WTC11 (cell line): ENCODE data around the gene CASP8. TPM values are rescaled to one million over a fixed set of nuclear protein-coding genes. Genes with fewer than 3 reads are reported as not detected.

ENCODE experiments used
- ATAC-seq: fragments of 200-7000 bp; cut with Tn5 transposase; 2 replicates; pipeline ENCODE4 v1.10.0; 2021; ENCODE audit warnings: mild to moderate bottlenecking, moderate library complexity
- CTCF ChIA-PET: fragments of 300-600 bp; sonication (Branson Sonifier 250); formaldehyde crosslinking; loops from one replicate; lab custom pipeline; 2021; ENCODE audit warnings: antibody characterized with exemption; lab: Charles Lee
- POLR2A ChIA-PET: fragments of 350-600 bp; sonication (Branson Sonifier 250); formaldehyde crosslinking; loops from one replicate; lab custom pipeline; 2021; ENCODE audit warnings: antibody characterized with exemption; lab: Charles Lee
- DNase-seq: peaks from one replicate; pipeline ENCODE4 v3.0.0; 2021; ENCODE audit warnings: low spot score
- H3K27ac Mint-ChIP-seq: 2 replicates; pipeline ENCODE4 v1.8.0; 2021; ENCODE audit warnings: mixed read lengths
- H3K27me3 Mint-ChIP-seq: 2 replicates; pipeline ENCODE4 v1.8.0; 2021; ENCODE audit warnings: low read depth, mild to moderate bottlenecking, moderate library complexity, mixed read lengths
- H3K36me3 Mint-ChIP-seq: 2 replicates; pipeline ENCODE4 v1.8.0; 2021; ENCODE audit warnings: mixed read lengths
- H3K4me1 Mint-ChIP-seq: 2 replicates; pipeline ENCODE4 v1.8.0; 2022; ENCODE audit warnings: mixed read lengths
- H3K4me3 Mint-ChIP-seq: 2 replicates; pipeline ENCODE4 v1.8.0; 2021; ENCODE audit warnings: mild to moderate bottlenecking, moderate library complexity, mixed read lengths
- H3K9me3 Mint-ChIP-seq: 2 replicates; pipeline ENCODE4 v1.8.0; 2021; ENCODE audit warnings: mixed read lengths
- AFF4 ChIP-seq: sonication (generic); formaldehyde crosslinking; IDR thresholded peaks from 2 replicates; pipeline ENCODE4 v1.8.1; 2023; ENCODE audit warnings: mild to moderate bottlenecking, missing genetic modification reagents, borderline replicate concordance
- E2F5 ChIP-seq: sonication (generic); formaldehyde crosslinking; IDR thresholded peaks from 2 replicates; pipeline ENCODE4 v1.8.1; 2022; ENCODE audit warnings: mild to moderate bottlenecking, moderate library complexity, missing genetic modification reagents
- EMX1 ChIP-seq: fragments of 250-450 bp; sonication (Bioruptor Pico); IDR thresholded peaks from 2 replicates; pipeline ENCODE4 v1.8.0; 2021; ENCODE audit warnings: mild to moderate bottlenecking
- ESRRA ChIP-seq: sonication (generic); formaldehyde crosslinking; IDR thresholded peaks from 2 replicates; pipeline ENCODE4 v1.8.1; 2022; ENCODE audit warnings: mild to moderate bottlenecking, missing genetic modification reagents, borderline replicate concordance
- ETV6 ChIP-seq: sonication (generic); formaldehyde crosslinking; IDR thresholded peaks from 2 replicates; pipeline ENCODE4 v1.8.1; 2022; ENCODE audit warnings: mild to moderate bottlenecking, missing genetic modification reagents
- FOXK1 ChIP-seq: sonication (generic); formaldehyde crosslinking; IDR thresholded peaks from 2 replicates; pipeline ENCODE4 v1.8.0; 2022; ENCODE audit warnings: mild to moderate bottlenecking, moderate library complexity, missing genetic modification reagents
- FOXP4 ChIP-seq: sonication (generic); formaldehyde crosslinking; IDR thresholded peaks from 2 replicates; pipeline ENCODE4 v1.8.0; 2022; ENCODE audit warnings: mild to moderate bottlenecking, missing genetic modification reagents
- GABPB1 ChIP-seq: sonication (generic); formaldehyde crosslinking; IDR thresholded peaks from 2 replicates; pipeline ENCODE4 v1.8.1; 2023; ENCODE audit warnings: mild to moderate bottlenecking, missing genetic modification reagents
- GTF2I ChIP-seq: fragments of 250-450 bp; sonication (Bioruptor Pico); conservative IDR thresholded peaks from 2 replicates; pipeline ENCODE4 v1.4.0; 2021; ENCODE audit warnings: mild to moderate bottlenecking
- HMGA2 ChIP-seq: fragments of 250-450 bp; sonication (Bioruptor Pico); IDR thresholded peaks from 2 replicates; pipeline ENCODE4 v1.4.0; 2021; ENCODE audit warnings: mild to moderate bottlenecking, moderate library complexity
- IRF1 ChIP-seq: sonication (generic); formaldehyde crosslinking; IDR thresholded peaks from 2 replicates; pipeline ENCODE4 v1.8.0; 2023; ENCODE audit warnings: missing genetic modification reagents
- MAX ChIP-seq: sonication (generic); formaldehyde crosslinking; IDR thresholded peaks from 2 replicates; pipeline ENCODE4 v1.8.0; 2022; ENCODE audit warnings: mild to moderate bottlenecking, missing genetic modification reagents
- NR1H2 ChIP-seq: sonication (generic); formaldehyde crosslinking; IDR thresholded peaks from 2 replicates; pipeline ENCODE4 v1.9.0; 2021; ENCODE audit warnings: mild to moderate bottlenecking, moderate library complexity, missing genetic modification reagents
- NR3C1 ChIP-seq: sonication (generic); formaldehyde crosslinking; conservative IDR thresholded peaks from 2 replicates; pipeline ENCODE4 v1.8.1; 2023; ENCODE audit warnings: low read depth, mild to moderate bottlenecking, missing genetic modification reagents
- PRRX2 ChIP-seq: fragments of 250-450 bp; sonication (Bioruptor Pico); IDR thresholded peaks from 2 replicates; pipeline ENCODE4 v1.8.0; 2021; ENCODE audit warnings: mild to moderate bottlenecking
- SMAD4 ChIP-seq: sonication (generic); formaldehyde crosslinking; IDR thresholded peaks from 2 replicates; pipeline ENCODE4 v1.8.0; 2022; ENCODE audit warnings: mild to moderate bottlenecking, missing genetic modification reagents
- TCF7 ChIP-seq: sonication (generic); formaldehyde crosslinking; IDR thresholded peaks from 2 replicates; pipeline ENCODE4 v1.8.0; 2022; ENCODE audit warnings: mild to moderate bottlenecking, low read depth, missing genetic modification reagents, moderate library complexity
- USF1 ChIP-seq: sonication (generic); formaldehyde crosslinking; IDR thresholded peaks from 2 replicates; pipeline ENCODE4 v1.8.0; 2022; ENCODE audit warnings: mild to moderate bottlenecking, missing genetic modification reagents
- USF2 ChIP-seq: sonication (generic); formaldehyde crosslinking; IDR thresholded peaks from 2 replicates; pipeline ENCODE4 v1.8.1; 2023; ENCODE audit warnings: mild to moderate bottlenecking, missing genetic modification reagents, moderate library complexity
- ZNF121 ChIP-seq: sonication (generic); formaldehyde crosslinking; IDR thresholded peaks from 2 replicates; pipeline ENCODE4 v1.8.0; 2023; ENCODE audit warnings: missing genetic modification reagents
- ZNF219 ChIP-seq: sonication (generic); formaldehyde crosslinking; IDR thresholded peaks from 2 replicates; pipeline ENCODE4 v1.8.0; 2023; ENCODE audit warnings: missing genetic modification reagents, mild to moderate bottlenecking, borderline replicate concordance
- ZNF423 ChIP-seq: fragments of 250-450 bp; sonication (Bioruptor Pico); IDR thresholded peaks from 2 replicates; pipeline ENCODE4 v2.1.2; 2022; ENCODE audit warnings: mild to moderate bottlenecking, moderate library complexity
- total RNA-seq: library from RNA; stranded (reverse); gene quantifications from 3 replicates; pipeline ENCODE4 v1.2.3, GENCODE V29; 2021

Gene CASP8
- total RNA-seq, 1 experiment from 2014 or later = 4.4 TPM

- no peak for TF ChIP-seq EMX1
- TF ChIP-seq, all 79 proteins: peak for 0
Measured at GRCh38 chr2:201307876-201308275, 47.5 kb downstream of the CASP8 start (continued).

GRCh38 chr2:201308914-201309313, 48.6 kb downstream of the CASP8 start:
- DNase-seq = no peak
- H3K27me3 Mint-ChIP-seq = no peaks in the 10 kb centered on the region; the same call in none of the 2 replicates
- TF ChIP-seq FOXK1 (CRISPR knock-in tag) (no peak), USF2 (CRISPR knock-in tag) (no peak), FOXP4 (CRISPR knock-in tag) (no peak), ESRRA (CRISPR knock-in tag) (no peak), E2F5 (CRISPR knock-in tag) (no peak)
- TF ChIP-seq, all 79 proteins: peak for 0
- ChIA-PET POLR2A (no interaction called here), CTCF (no interaction called here)
- H3K27ac Mint-ChIP-seq = no peak overlapping the region
- H3K4me3 Mint-ChIP-seq = no peak overlapping the region
- peaks cover 48% of the 10 kb centered on the region for H3K9me3 Mint-ChIP-seq
- ATAC-seq = no peak
- H3K4me1 Mint-ChIP-seq = peaks cover under 1% of the 10 kb centered on the region; the same call in 1 of the 2 replicates
- no peaks in the 10 kb centered on the region for H3K36me3 Mint-ChIP-seq

- POLR2A ChIA-PET = no interaction called here
- CTCF ChIA-PET = no interaction called here
- Mint-ChIP-seq H3K4me1 (peaks cover 16% of the 10 kb centered on the region), H3K36me3 (no peaks in the 10 kb centered on the region), H3K9me3 (peaks cover 41% of the 10 kb centered on the region), H3K4me3 (no peak overlapping the region), H3K27me3 (no peaks in the 10 kb centered on the region; the same call in none of the 2 replicates), H3K27ac (no peak overlapping the region)
- TF ChIP-seq AFF4 (CRISPR knock-in tag) (no peak), NR1H2 (CRISPR knock-in tag) (no peak), GTF2I (CRISPR knock-in tag) (no peak), ZNF219 (no peak), ZNF423 (CRISPR knock-in tag) (no peak), ZNF121 (CRISPR knock-in tag) (no peak), HMGA2 (CRISPR knock-in tag) (no peak), NR3C1 (CRISPR knock-in tag) (no peak), TCF7 (CRISPR knock-in tag) (no peak), ESRRA (CRISPR knock-in tag) (no peak), USF2 (CRISPR knock-in tag) (no peak), MAX (no peak), PRRX2 (CRISPR knock-in tag) (no peak), USF1 (CRISPR knock-in tag) (no peak), SMAD4 (no peak), IRF1 (CRISPR knock-in tag) (no peak), ETV6 (CRISPR knock-in tag) (no peak), GABPB1 (CRISPR knock-in tag) (no peak)
- ATAC-seq (no peak), DNase-seq (no peak)
Measured at GRCh38 chr2:201313362-201313761, 53.0 kb downstream of the CASP8 start.
